Astrocyte of the cerebellum (primary cell): ENCODE data around the gene SLC6A5.

Source experiments
- DNase-seq: peaks from one replicate; pipeline ENCODE4 v3.0.0-alpha.2; 2011; ENCODE audit warnings: low read depth
- H3K4me3 ChIP-seq: 2 replicates; pipeline ENCODE4 v1.5.1; 2011; ENCODE audit warnings: mild to moderate bottlenecking, low read depth, low read length, moderate library complexity
- CTCF ChIP-seq: IDR thresholded peaks from 2 replicates; pipeline ENCODE4 v1.5.1; 2012; ENCODE audit warnings: low read length, low read depth, moderate library complexity, mild to moderate bottlenecking; ENCODE audit errors: missing control alignments
- in situ Hi-C: cut with HindIII; loops from 2 replicates; pipeline ENCODE4 v1.10.0; 2017; ENCODE audit warnings: low sequenced_read_pairs

SLC6A5 gene

GRCh38 chr11:20640401-20640800 is 41.0 kb downstream of the SLC6A5 start:
- DNase-seq, result no peak
- TF ChIP-seq CTCF, result no peak
- in situ Hi-C loops, result no loop called here
- no peak overlapping the region for H3K4me3 ChIP-seq

GRCh38 chr11:20644360-20644759 is 45.0 kb downstream of the SLC6A5 start:
- H3K4me3 ChIP-seq, result no peak overlapping the region
- in situ Hi-C loops, result no loop called here
- DNase-seq, result no peak
- TF ChIP-seq CTCF, result no peak

GRCh38 chr11:20647976-20648565 is 48.7 kb downstream of the SLC6A5 start:
- peak; percentile 29 for DNase-seq
- H3K4me3 ChIP-seq, result no peak overlapping the region
- peak; percentile 81 for TF ChIP-seq CTCF
- in situ Hi-C loops, result no loop called here

GRCh38 chr11:20652150-20652806 is 52.9 kb downstream of the SLC6A5 start:
- TF ChIP-seq CTCF, result no peak
- no peak overlapping the region for H3K4me3 ChIP-seq
- in situ Hi-C loops, result no loop called here
- no peak for DNase-seq

- in situ Hi-C loops, result no loop called here
- TF ChIP-seq CTCF, result no peak
- no peak for DNase-seq
- no peak overlapping the region for H3K4me3 ChIP-seq
Measured at GRCh38 chr11:20654038-20654437, 54.6 kb downstream of the SLC6A5 start.

- TF ChIP-seq CTCF, result no peak
- in situ Hi-C loops, result no loop called here
- no peak overlapping the region for H3K4me3 ChIP-seq
- DNase-seq, result no peak
Measured at GRCh38 chr11:20656901-20657300, 57.5 kb downstream of the SLC6A5 start.
